Natural killer cell (primary cell): ENCODE data around the gene CCDC182. TPM values are rescaled to one million over a fixed set of nuclear protein-coding genes. Genes with fewer than 3 reads are reported as not detected.

Experiments
- ATAC-seq, 3 donors: fragments of 150-1000 bp in 2 of 3; fragments of 200-7000 bp in 1 of 3; cut with Tn5 transposase; 1 replicate in 1 of 3; 2 replicates in 2 of 3; pipeline ENCODE4 v1.10.0; 2021; ENCODE audit warnings: mild to moderate bottlenecking in 2 of 3, moderate library complexity in 2 of 3
- DNase-seq, 2 donors: peaks; one replicate each; pipeline versions ENCODE4 v3.0.0 to v3.0.0-alpha.2; 2013 to 2021; ENCODE audit warnings: mixed read lengths in 1 of 2
- H3K27ac ChIP-seq: one replicate; pipeline ENCODE4 v1.5.1; 2013; ENCODE audit warnings: mild to moderate bottlenecking, low read length
- H3K27me3 ChIP-seq: one replicate; pipeline ENCODE4 v1.6.1; 2013; ENCODE audit warnings: low read length; ENCODE audit not compliant: control insufficient read depth, insufficient read depth
- H3K36me3 ChIP-seq: one replicate; pipeline ENCODE4 v1.6.1; 2013; ENCODE audit warnings: low read length; ENCODE audit not compliant: control insufficient read depth, insufficient read depth
- H3K4me1 ChIP-seq: one replicate; pipeline ENCODE4 v1.6.1; 2013; ENCODE audit warnings: low read length; ENCODE audit not compliant: control insufficient read depth, insufficient read depth
- H3K4me3 ChIP-seq: one replicate; pipeline ENCODE4 v1.5.1; 2013; ENCODE audit warnings: low read length
- H3K9me3 ChIP-seq: one replicate; pipeline ENCODE4 v1.6.1; 2013; ENCODE audit warnings: low read length; ENCODE audit not compliant: control insufficient read depth, insufficient read depth
- H3K27ac Mint-ChIP-seq, 2 donors: one replicate each; pipeline ENCODE4 v1.8.0; 2022; ENCODE audit warnings: mild to moderate bottlenecking in 2 of 2, mixed read lengths in 2 of 2, moderate library complexity in 1 of 2
- H3K27me3 Mint-ChIP-seq, 2 donors: one replicate each; pipeline ENCODE4 v1.8.0; 2022; ENCODE audit warnings: low read depth in 2 of 2, mixed read lengths in 2 of 2
- H3K36me3 Mint-ChIP-seq: one replicate; pipeline ENCODE4 v1.8.0; 2022; ENCODE audit warnings: mixed read lengths
- H3K4me1 Mint-ChIP-seq, 2 donors: one replicate each; pipeline ENCODE4 v1.8.0; 2022; ENCODE audit warnings: mixed read lengths in 2 of 2
- H3K4me3 Mint-ChIP-seq: one replicate; pipeline ENCODE4 v1.8.0; 2022; ENCODE audit warnings: mild to moderate bottlenecking, moderate library complexity, mixed read lengths
- H3K9me3 Mint-ChIP-seq, 2 donors: one replicate each; pipeline ENCODE4 v1.8.0; 2022; ENCODE audit warnings: mixed read lengths in 2 of 2
- CTCF ChIP-seq: fragments of 200-600 bp; IDR thresholded peaks from one replicate; pipeline ENCODE4 v1.8.0; 2022; ENCODE audit warnings: antibody characterized with exemption
- WGBS: methylation state at CpG from one replicate; pipeline ENCODE4 v1.1.7; 2013; ENCODE audit warnings: missing lambda C conversion rate; ENCODE audit not compliant: insufficient coverage; 5-methylcytosine and 5-hydroxymethylcytosine counted together
- intact Hi-C: fragments of 100-400 bp; cut with micrococcal nuclease; formaldehyde crosslinking; loops from one replicate; pipeline ENCODE4 v1.14.2; 2022
- total RNA-seq, 4 donors: library from RNA; stranded (reverse); fragments of 120-200 nt in 1 of 4; gene quantifications; one replicate each; pipeline versions ENCODE4 v1.2.3 to v1.2.4, GENCODE V29; 2013 to 2022

CCDC182 gene
- total RNA-seq, 3 donors from 2014 or later (not counting 1 experiment from before 2014, with no cell fraction given), result not detected

GRCh38 chr17:57732062-57732461, 13.0 kb downstream of the CCDC182 start:
- no peaks in the 10 kb centered on the region for H3K4me1 ChIP-seq
- H3K27me3 ChIP-seq, result no peaks in the 10 kb centered on the region
- no peak overlapping the region for H3K4me3 ChIP-seq
- 98% methylated on average over 3 of the region's 3 CpGs for WGBS
- Mint-ChIP-seq H3K9me3 (no peaks in the 10 kb centered on the region), H3K36me3 (no peaks in the 10 kb centered on the region), H3K4me1 (peaks cover 0 to 7% of the 10 kb centered on the region in 2 donors), H3K27me3 (peaks cover 8 to 15% of the 10 kb centered on the region in 2 donors), H3K4me3 (no peak overlapping the region), H3K27ac (no peak overlapping the region)
- intact Hi-C loops, result no loop called here
- no peak for ATAC-seq
- no peaks in the 10 kb centered on the region for H3K36me3 ChIP-seq
- TF ChIP-seq CTCF, result no peak
- no peak overlapping the region for H3K27ac ChIP-seq
- DNase-seq, result no peak
- H3K9me3 ChIP-seq, result no peaks in the 10 kb centered on the region

GRCh38 chr17:57730026-57730701, 14.9 kb downstream of the CCDC182 start:
- peak in 1 of 3 donors; percentile 28 for ATAC-seq
- WGBS, result 49% methylated on average over 3 of the region's 3 CpGs

GRCh38 chr17:57727630-57728175, 17.4 kb downstream of the CCDC182 start:
- Histone ChIP-seq H3K4me3 (no peak overlapping the region), H3K9me3 (no peaks in the 10 kb centered on the region), H3K27ac (no peak overlapping the region), H3K27me3 (no peaks in the 10 kb centered on the region), H3K4me1 (peaks cover 7% of the 10 kb centered on the region), H3K36me3 (no peaks in the 10 kb centered on the region)
- Mint-ChIP-seq H3K9me3 (no peaks in the 10 kb centered on the region), H3K4me3 (no peak overlapping the region), H3K27ac (no peak overlapping the region), H3K27me3 (peaks cover 0 to 3% of the 10 kb centered on the region in 2 donors), H3K4me1 (peaks cover 7 to 16% of the 10 kb centered on the region in 2 donors), H3K36me3 (no peaks in the 10 kb centered on the region)
- ATAC-seq (no peak), DNase-seq (no peak)
- TF ChIP-seq CTCF, result no peak
- intact Hi-C loops, result no loop called here
- 98% methylated on average over 6 of the region's 8 CpGs for WGBS

More at GRCh38 chr17:57730026-57730701, 14.9 kb downstream of the CCDC182 start:
- no peaks in the 10 kb centered on the region for H3K4me1 ChIP-seq
- no peaks in the 10 kb centered on the region for H3K36me3 Mint-ChIP-seq
- no peaks in the 10 kb centered on the region for H3K9me3 Mint-ChIP-seq
- no peak for TF ChIP-seq CTCF
- no peak overlapping the region for H3K27ac ChIP-seq
- no peak overlapping the region for H3K27ac Mint-ChIP-seq
- H3K4me3 Mint-ChIP-seq, result no peak overlapping the region
- no peak overlapping the region for H3K4me3 ChIP-seq
- no peaks in the 10 kb centered on the region for H3K36me3 ChIP-seq
- peaks cover 0 to 7% of the 10 kb centered on the region in 2 donors for H3K4me1 Mint-ChIP-seq
- intact Hi-C loops, result no loop called here
- H3K27me3 ChIP-seq, result no peaks in the 10 kb centered on the region
- peaks cover 8 to 13% of the 10 kb centered on the region in 2 donors for H3K27me3 Mint-ChIP-seq
- no peak for DNase-seq
- H3K9me3 ChIP-seq, result no peaks in the 10 kb centered on the region
